OCI-LY3 (cell line): ENCODE results near the gene TRIM71.

Experiments
- EZH2phosphoT487 ChIP-seq: fragments of 200-600 bp; shearing (Covaris generic); IDR thresholded peaks from 2 replicates; pipeline ENCODE4 v1.6.1; 2018; ENCODE audit warnings: antibody characterized with exemption, mixed run types, low read depth
- TF ChIP-seq, protein P1 (sequence below): fragments of 200-600, 300-600 bp; sonication (generic); IDR thresholded peaks from 2 replicates; pipeline ENCODE4 v1.5.1; 2014; ENCODE audit warnings: antibody characterized with exemption, low read length, low read depth

DNA sequence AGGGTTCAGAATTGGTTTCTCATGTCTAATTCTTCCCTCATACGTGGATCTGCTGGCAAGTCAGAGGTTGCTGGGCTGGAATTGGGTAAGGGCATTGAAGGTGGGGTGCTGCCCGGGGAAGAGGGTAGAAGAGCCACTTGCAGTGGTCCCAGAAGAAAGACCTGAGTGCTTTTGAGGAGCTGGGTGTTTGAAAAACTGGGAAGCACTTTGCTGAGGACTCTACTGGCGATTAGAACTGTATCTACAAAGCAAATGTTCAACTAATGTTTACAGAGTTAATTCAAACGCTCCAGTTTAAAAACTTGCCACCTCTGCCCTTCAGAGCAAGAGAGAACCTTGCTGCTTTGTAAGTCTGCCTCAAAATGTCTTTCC is 21.9 kb downstream of the TRIM71 start:
- TF ChIP-seq, protein P1, sequence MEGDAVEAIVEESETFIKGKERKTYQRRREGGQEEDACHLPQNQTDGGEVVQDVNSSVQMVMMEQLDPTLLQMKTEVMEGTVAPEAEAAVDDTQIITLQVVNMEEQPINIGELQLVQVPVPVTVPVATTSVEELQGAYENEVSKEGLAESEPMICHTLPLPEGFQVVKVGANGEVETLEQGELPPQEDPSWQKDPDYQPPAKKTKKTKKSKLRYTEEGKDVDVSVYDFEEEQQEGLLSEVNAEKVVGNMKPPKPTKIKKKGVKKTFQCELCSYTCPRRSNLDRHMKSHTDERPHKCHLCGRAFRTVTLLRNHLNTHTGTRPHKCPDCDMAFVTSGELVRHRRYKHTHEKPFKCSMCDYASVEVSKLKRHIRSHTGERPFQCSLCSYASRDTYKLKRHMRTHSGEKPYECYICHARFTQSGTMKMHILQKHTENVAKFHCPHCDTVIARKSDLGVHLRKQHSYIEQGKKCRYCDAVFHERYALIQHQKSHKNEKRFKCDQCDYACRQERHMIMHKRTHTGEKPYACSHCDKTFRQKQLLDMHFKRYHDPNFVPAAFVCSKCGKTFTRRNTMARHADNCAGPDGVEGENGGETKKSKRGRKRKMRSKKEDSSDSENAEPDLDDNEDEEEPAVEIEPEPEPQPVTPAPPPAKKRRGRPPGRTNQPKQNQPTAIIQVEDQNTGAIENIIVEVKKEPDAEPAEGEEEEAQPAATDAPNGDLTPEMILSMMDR: no peak
- TF ChIP-seq EZH2phosphoT487: no peak
